ENCODE data around the gene NOLC1.

NOLC1 gene

DNA sequence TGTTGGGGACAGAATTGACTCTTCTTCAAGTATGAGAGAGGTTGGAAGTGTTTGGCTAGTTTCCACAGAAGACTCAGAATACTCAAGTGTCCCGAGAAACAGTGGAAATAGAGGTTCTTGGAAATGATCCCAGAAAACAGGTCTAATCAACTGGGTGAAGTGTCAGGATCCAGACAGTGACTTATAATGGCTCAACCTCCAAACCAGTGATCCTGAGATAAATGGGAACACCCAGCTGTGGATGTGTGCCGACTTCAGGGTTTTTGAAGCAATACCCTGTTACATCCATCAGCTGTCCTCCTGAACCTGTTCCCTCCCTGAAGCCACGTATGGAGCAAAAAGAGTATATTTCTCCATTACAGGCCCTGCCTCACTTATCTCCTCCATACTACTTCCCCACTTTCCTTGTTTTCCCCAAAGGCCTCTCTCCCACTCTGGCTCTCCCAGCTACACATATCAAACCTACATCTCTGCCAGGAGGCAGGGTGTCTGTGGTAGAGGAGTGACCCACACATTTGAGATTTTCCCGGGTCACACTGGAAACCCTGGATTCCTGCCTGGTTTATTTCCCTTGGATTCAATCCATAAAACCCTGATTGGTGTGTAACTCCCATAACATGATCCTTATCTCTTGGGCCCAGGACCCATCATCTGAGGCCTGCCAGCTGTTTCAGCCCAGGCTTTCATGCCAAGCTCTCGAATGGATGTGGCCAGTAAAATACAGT is 56.3 kb downstream of the NOLC1 start:
- DNase-seq (ENCODE audit: low read depth in 2 of 2) = no peak

- DNase-seq (ENCODE audit: low read depth in 2 of 2) = no peak
Observed at GRCh38 chr10:102211615-102212299, 59.6 kb downstream of the NOLC1 start.
